GM12892 (cell line): ENCODE results near the gene ETHE1.

ENCODE experiments used
- POLR2A ChIP-seq: IDR thresholded peaks from 2 replicates; pipeline ENCODE4 v1.6.1; 2011; ENCODE audit warnings: low read depth, low read length, control low read depth
- POLR2AphosphoS5 ChIP-seq: IDR thresholded peaks from 2 replicates; pipeline ENCODE4 v1.6.1; 2011; ENCODE audit warnings: low read depth, low read length, control low read depth
- TAF1 ChIP-seq: IDR thresholded peaks from 2 replicates; pipeline ENCODE4 v1.6.1; 2011; ENCODE audit warnings: low read depth, mild to moderate bottlenecking, control low read depth, low read length, borderline replicate concordance

DNA sequence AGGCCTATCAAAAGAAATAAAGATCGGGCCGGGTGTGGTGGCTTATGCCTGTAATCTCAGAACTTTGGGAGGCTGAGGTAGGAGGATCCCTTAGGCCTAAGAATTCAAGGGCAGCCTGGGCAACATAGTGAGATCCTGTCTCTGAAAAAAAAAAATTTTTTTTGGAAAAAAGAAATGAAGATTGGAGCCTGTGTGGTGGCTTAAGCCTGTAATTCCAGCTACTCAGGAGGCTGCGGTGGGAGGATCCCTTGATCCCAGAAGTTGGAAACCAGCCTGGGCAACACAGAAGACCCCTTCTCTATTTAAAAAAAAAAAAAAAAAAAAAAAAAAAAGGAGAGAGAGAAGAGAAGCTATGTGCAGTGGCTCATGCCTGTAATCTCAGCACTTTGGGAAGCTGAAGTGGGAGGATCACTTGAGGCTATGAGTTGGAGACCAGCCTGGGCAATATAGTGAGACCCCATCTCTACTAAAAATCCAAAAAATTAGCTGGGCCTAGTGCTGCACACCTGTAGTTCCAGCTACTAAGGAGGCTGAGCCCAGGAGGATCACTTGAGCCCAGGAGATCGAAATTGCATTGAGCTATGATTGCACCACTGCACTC lies 46.9 kb downstream of the ETHE1 start:
- TF ChIP-seq POLR2AphosphoS5 (no peak), POLR2A (no peak), TAF1 (no peak)
